ENCODE results near the gene ZMYM2.

DNA sequence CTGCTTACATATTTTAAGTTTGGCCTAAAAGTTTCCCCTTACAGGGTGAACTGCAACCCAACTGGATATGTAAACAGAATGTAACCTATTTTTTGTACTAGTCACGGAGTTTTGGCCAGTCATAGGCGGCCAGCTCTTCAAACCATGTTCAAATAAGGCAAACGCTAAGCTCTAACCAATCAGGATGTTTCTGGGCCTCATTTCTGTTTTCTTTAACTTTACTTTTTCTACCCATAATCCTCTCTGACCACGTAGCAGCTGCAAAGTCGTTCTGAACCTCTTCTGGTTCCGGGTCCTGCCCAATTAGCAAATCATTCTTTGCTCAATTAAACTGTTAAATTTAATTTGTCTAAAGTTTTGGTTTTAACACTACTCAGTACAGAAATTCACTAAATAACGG is 8.2 kb upstream of the ZMYM2 start:
- TF ChIP-seq GATA2 (IDR thresholded peaks at IDR 0.05; ENCODE audit: low read depth, low read length) (no peak), GATA3 (IDR thresholded peaks at IDR 0.05; ENCODE audit: low read depth, low read length) (no peak)

Measured in SH-SY5Y (cell line).